ENCODE measurements around the gene POU2F3. TPM values are rescaled to one million over a fixed set of nuclear protein-coding genes. Genes with fewer than 3 reads are reported as not detected.

The POU2F3 gene
- total and polyA plus RNA-seq, 2 of the 13 experiments (the other 11 are each of a cell fraction or from before 2014, with no cell fraction given), result not detected

- TF ChIP-seq ZNF318 (CRISPR knock-in tag; IDR thresholded peaks at IDR 0.05), result 0 out of 2 replicates have a peak, but pooled peaks have one; percentile 36
- peak; percentile 79 for TF ChIP-seq ZNF574 (CRISPR knock-in tag; IDR thresholded peaks at IDR 0.05)
- TF ChIP-seq ELF3 (CRISPR knock-in tag; IDR thresholded peaks at IDR 0.05), result 0 out of 2 replicates have a peak, but pooled peaks have one; percentile 13
- peak; percentile 57; the same call in 1 of the 2 replicates for TF ChIP-seq ERF (CRISPR knock-in tag; IDR thresholded peaks at IDR 0.05)
- peak; percentile 30; the same call in 1 of the 2 replicates for TF ChIP-seq GMEB1 (CRISPR knock-in tag; IDR thresholded peaks at IDR 0.05; ENCODE audit: borderline replicate concordance)
- TF ChIP-seq ZNF12 (CRISPR knock-in tag; IDR thresholded peaks at IDR 0.05), result peak; percentile 75; the same call in 1 of the 2 replicates
- no peak for TF ChIP-seq ZNF205 (CRISPR knock-in tag; IDR thresholded peaks at IDR 0.05)
- peak; percentile 83 for TF ChIP-seq ARNTL (CRISPR knock-in tag; IDR thresholded peaks at IDR 0.05)
- 0 out of 2 replicates have a peak, but pooled peaks have one; percentile 49 for TF ChIP-seq ZNF510 (CRISPR knock-in tag; IDR thresholded peaks at IDR 0.05; ENCODE audit: low read depth)
- peak; percentile 41; the same call in 1 of the 2 replicates for TF ChIP-seq SOX5 (CRISPR knock-in tag; IDR thresholded peaks at IDR 0.05; ENCODE audit: borderline replicate concordance)
- peak; percentile 67; the same call in 1 of the 2 replicates for TF ChIP-seq FOSL2 (CRISPR knock-in tag; IDR thresholded peaks at IDR 0.05)
- TF ChIP-seq GATA4 (IDR thresholded peaks at IDR 0.05; ENCODE audit: borderline replicate concordance, low read depth), result peak; percentile 60; the same call in 1 of the 2 replicates
- TF ChIP-seq NFKB2 (CRISPR knock-in tag; IDR thresholded peaks at IDR 0.05; ENCODE audit: borderline replicate concordance), result no peak
- TF ChIP-seq NFKBIZ (CRISPR knock-in tag; IDR thresholded peaks at IDR 0.05), result 0 out of 2 replicates have a peak, but pooled peaks have one; percentile 22
- peak; percentile 86 for TF ChIP-seq GATAD2A (CRISPR knock-in tag; IDR thresholded peaks at IDR 0.05)
Measured at GRCh38 chr11:120208001-120208441, 31.9 kb upstream of the POU2F3 start (continued).
